B cell (primary cell): ENCODE measurements around the gene CTNNA3. TPM values are rescaled to one million over a fixed set of nuclear protein-coding genes. Genes with fewer than 3 reads are reported as not detected.

Experiments used
- ATAC-seq: fragments of 200-7000 bp; cut with Tn5 transposase; one replicate; pipeline ENCODE4 v1.10.0; 2021; ENCODE audit warnings: low read depth, mild to moderate bottlenecking, moderate number of reproducible peaks, moderate library complexity
- CTCF ChIA-PET: fragments of 350-600 bp; sonication (Branson Sonifier 250); formaldehyde crosslinking; loops from one replicate; lab custom pipeline; 2021; ENCODE audit warnings: antibody characterized with exemption, inconsistent platforms; lab: Charles Lee
- POLR2A ChIA-PET: fragments of 350-600 bp; sonication (Branson Sonifier 250); formaldehyde crosslinking; loops from one replicate; lab custom pipeline; 2021; ENCODE audit warnings: antibody characterized with exemption; lab: Charles Lee
- DNase-seq: peaks from one replicate; pipeline ENCODE4 v3.0.0; 2013
- H2AFZ ChIP-seq: 2 replicates; pipeline ENCODE4 v1.6.1; 2012; ENCODE audit warnings: mild to moderate bottlenecking, low read depth, low read length; ENCODE audit not compliant: insufficient read depth, poor library complexity, severe bottlenecking
- H3K27ac ChIP-seq, 2 donors: 1 replicate in 1 of 2; 2 replicates in 1 of 2; pipeline ENCODE4 v1.5.1; 2012 to 2013; ENCODE audit warnings: low read length in 2 of 2, mild to moderate bottlenecking in 2 of 2, moderate library complexity in 1 of 2
- H3K27me3 ChIP-seq, 4 experiments: fragments of 200-600 bp in 1 of 4; sonication (generic) in 1 of 4; replicated peaks in 1 of 4; 1 replicate in 2 of 4; 2 replicates in 2 of 4; pipeline versions ENCODE4 v1.6.1 to v1.7.0; 2013 to 2016; ENCODE audit warnings: low read length in 3 of 4, mild to moderate bottlenecking in 2 of 4, mixed read lengths in 1 of 4, moderate library complexity in 1 of 4; ENCODE audit not compliant: insufficient read depth in 4 of 4, control insufficient read depth in 3 of 4; ENCODE audit errors: control extremely low read depth in 1 of 4
- H3K36me3 ChIP-seq, 2 experiments: replicated peaks in 1 of 2; 1 replicate in 1 of 2; 2 replicates in 1 of 2; pipeline versions ENCODE4 v1.6.1 to v1.7.1; 2013; ENCODE audit warnings: low read length in 1 of 2; ENCODE audit not compliant: insufficient read depth in 2 of 2, control insufficient read depth in 1 of 2; ENCODE audit errors: control extremely low read depth in 1 of 2, extremely low read depth in 1 of 2
- H3K4me1 ChIP-seq, 2 donors: fragments of 200-600 bp in 1 of 2; sonication (generic) in 1 of 2; 1 replicate in 1 of 2; 2 replicates in 1 of 2; pipeline versions ENCODE4 v1.5.1 to v1.6.1; 2013 to 2017; ENCODE audit warnings: low read length in 2 of 2; ENCODE audit not compliant: control insufficient read depth in 2 of 2, insufficient read depth in 2 of 2
- H3K4me2 ChIP-seq: replicated peaks from 2 replicates; pipeline ENCODE3; 2012; ENCODE audit warnings: mild to moderate bottlenecking, low read depth, low read length; ENCODE audit not compliant: poor library complexity, severe bottlenecking
- H3K4me3 ChIP-seq, 5 experiments: fragments of 200-600 bp in 1 of 5; sonication (generic) in 1 of 5; 1 replicate in 3 of 5; 2 replicates in 2 of 5; pipeline versions ENCODE4 v1.5.1 to v1.7.0; 2011 to 2016; ENCODE audit warnings: low read length in 4 of 5, mild to moderate bottlenecking in 4 of 5, low read depth in 2 of 5, control low read depth in 1 of 5, moderate library complexity in 1 of 5; ENCODE audit not compliant: insufficient read depth in 1 of 5; ENCODE audit errors: control extremely low read depth in 1 of 5, extremely low read depth in 1 of 5
- H3K79me2 ChIP-seq: fragments of 200-600 bp; sonication (generic); one replicate; pipeline ENCODE4 v1.6.0; 2016; ENCODE audit warnings: low read length; ENCODE audit not compliant: control insufficient read depth, insufficient read depth
- H3K9ac ChIP-seq: fragments of 200-600 bp; sonication (generic); 2 replicates; pipeline ENCODE4 v1.6.1; 2017; ENCODE audit warnings: mild to moderate bottlenecking, low read length, moderate library complexity
- H3K9me3 ChIP-seq, 3 donors: one replicate each; pipeline versions ENCODE4 v1.6.1 to v1.7.1; 2013; ENCODE audit warnings: low read length in 2 of 3; ENCODE audit not compliant: control insufficient read depth in 2 of 3, insufficient read depth in 1 of 3; ENCODE audit errors: control extremely low read depth in 1 of 3
- H4K20me1 ChIP-seq: 2 replicates; pipeline ENCODE4 v1.6.0; 2012; ENCODE audit warnings: mild to moderate bottlenecking, low read length; ENCODE audit not compliant: insufficient read depth, control insufficient read depth, poor library complexity, severe bottlenecking
- H3K27ac Mint-ChIP-seq: one replicate; pipeline ENCODE4 v1.8.0; 2021; ENCODE audit warnings: mixed read lengths
- H3K27me3 Mint-ChIP-seq: one replicate; pipeline ENCODE4 v1.8.0; 2021; ENCODE audit warnings: mixed read lengths
- H3K4me1 Mint-ChIP-seq: one replicate; pipeline ENCODE4 v1.8.0; 2021; ENCODE audit warnings: mixed read lengths
- H3K4me3 Mint-ChIP-seq: one replicate; pipeline ENCODE4 v1.8.0; 2021; ENCODE audit warnings: mixed read lengths
- H3K9me3 Mint-ChIP-seq: one replicate; pipeline ENCODE4 v1.8.0; 2022; ENCODE audit warnings: mixed read lengths; ENCODE audit not compliant: insufficient read depth
- CTCF ChIP-seq: fragments of 200-600 bp; IDR thresholded peaks from one replicate; pipeline ENCODE4 v1.8.0; 2022; ENCODE audit warnings: antibody characterized with exemption, mild to moderate bottlenecking
- EZH2 ChIP-seq: IDR thresholded peaks from 2 replicates; pipeline ENCODE4 v1.6.1; 2012; ENCODE audit warnings: borderline replicate concordance, low read depth, mild to moderate bottlenecking, moderate library complexity, low read length; ENCODE audit not compliant: insufficient read depth, poor library complexity, severe bottlenecking
- WGBS: methylation state at CpG from one replicate; pipeline ENCODE4 v1.1.5; 2013; ENCODE audit warnings: missing lambda C conversion rate; ENCODE audit not compliant: insufficient coverage; 5-methylcytosine and 5-hydroxymethylcytosine counted together
- intact Hi-C: fragments of 100-400 bp; cut with micrococcal nuclease; formaldehyde crosslinking; loops from one replicate; pipeline ENCODE4 v1.10.0; 2022
- polyA plus RNA-seq: library from polyadenylated mRNA; depleted of rRNA; stranded (reverse); fragments of >200 nt; gene quantifications from 2 replicates; pipeline ENCODE4 v1.2.3, GENCODE V29; 2012
- total RNA-seq, 2 donors: library from RNA; stranded (reverse); fragments of 120-200 nt in 1 of 2; gene quantifications; 1 replicate in 1 of 2; 2 replicates in 1 of 2; pipeline versions ENCODE4 v1.2.3 to v1.2.4, GENCODE V29; 2013 to 2022

The CTNNA3 gene
- total and polyA plus RNA-seq, 2 donors (not counting 1 experiment from before 2014, with no cell fraction given), result 0.01 TPM; not detected in 1

DNA sequence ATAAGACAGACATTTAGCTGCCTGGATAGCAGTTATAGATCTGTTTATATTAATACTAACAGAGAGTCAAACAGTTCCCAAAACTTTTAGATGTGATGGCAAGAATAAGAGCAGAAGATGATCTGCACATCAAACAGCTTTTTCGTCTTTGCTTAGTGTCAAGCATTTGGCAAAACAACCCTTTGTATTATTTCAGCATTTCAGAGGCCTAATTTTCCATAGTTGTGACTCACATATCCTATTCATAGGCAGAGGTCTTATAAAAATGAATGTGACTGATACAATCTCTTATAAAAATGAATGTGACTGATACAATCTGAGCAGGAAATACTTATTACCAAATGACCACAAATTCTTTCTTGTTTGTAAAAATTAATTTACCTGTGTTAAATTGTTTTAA, 699.0 kb downstream of the CTNNA3 start:
- Histone ChIP-seq H3K4me1 (no peaks in the 10 kb centered on the region), H3K27ac (no peak overlapping the region), H3K4me3 (no peak overlapping the region), H3K4me2 (no peak overlapping the region), H3K9ac (no peak overlapping the region), H3K79me2 (no peaks in the 10 kb centered on the region), H3K36me3 (no peaks in the 10 kb centered on the region), H2AFZ (no peak overlapping the region), H3K9me3 (no peaks in the 10 kb centered on the region), H4K20me1 (no peaks in the 10 kb centered on the region), H3K27me3 (no peaks in the 10 kb centered on the region)
- H3K27ac Mint-ChIP-seq, result no peak overlapping the region
- DNase-seq (no peak), ATAC-seq (no peak)
- H3K4me1 Mint-ChIP-seq, result no peaks in the 10 kb centered on the region
- no peaks in the 10 kb centered on the region for H3K27me3 Mint-ChIP-seq
- H3K4me3 Mint-ChIP-seq, result no peak overlapping the region
- POLR2A ChIA-PET, result no interaction called here
- no CpG with 5 or more reads among the region's 1 CpG for WGBS
- intact Hi-C loops, result no loop called here
- no peaks in the 10 kb centered on the region for H3K9me3 Mint-ChIP-seq
- TF ChIP-seq EZH2 (no peak), CTCF (no peak)
- CTCF ChIA-PET, result no interaction called here

DNA sequence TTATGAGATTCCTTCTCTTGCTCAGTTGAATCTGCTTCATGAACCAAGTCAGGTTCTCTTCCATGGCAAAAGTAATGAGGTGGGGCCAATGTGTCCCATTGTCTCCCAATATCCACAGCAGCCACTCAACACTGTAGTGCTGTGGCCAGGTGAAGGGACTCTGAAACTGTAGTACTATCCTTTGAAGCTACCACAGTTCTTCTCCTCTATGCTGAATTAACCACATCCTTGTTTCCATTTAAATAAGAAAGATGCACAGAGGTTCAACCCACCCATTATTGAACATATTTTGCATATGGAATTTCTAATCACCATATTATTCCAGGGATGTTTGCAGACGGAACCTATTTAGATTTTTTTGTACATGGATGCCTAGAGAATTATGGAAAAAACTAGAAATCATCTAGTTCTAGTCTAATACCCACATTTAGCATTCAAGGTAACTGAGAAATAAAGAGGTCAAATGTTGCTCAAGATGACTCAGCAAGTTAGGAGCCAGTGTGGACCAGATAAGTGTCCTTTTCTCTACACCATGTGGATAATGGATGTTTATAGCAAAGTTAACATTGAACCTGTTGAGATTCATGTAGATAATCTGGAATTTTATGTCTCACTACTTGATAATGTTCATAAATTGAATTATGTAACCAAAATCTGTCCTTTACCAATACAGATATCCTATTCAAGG, 705.7 kb downstream of the CTNNA3 start:
- intact Hi-C loops, result no loop called here
- Histone ChIP-seq H4K20me1 (no peaks in the 10 kb centered on the region), H3K4me2 (no peak overlapping the region), H3K36me3 (no peaks in the 10 kb centered on the region), H3K27me3 (no peaks in the 10 kb centered on the region), H3K4me1 (no peaks in the 10 kb centered on the region), H3K27ac (no peak overlapping the region), H2AFZ (no peak overlapping the region), H3K9me3 (no peaks in the 10 kb centered on the region), H3K4me3 (no peak overlapping the region), H3K79me2 (no peaks in the 10 kb centered on the region), H3K9ac (no peak overlapping the region)
- ChIA-PET CTCF (no interaction called here), POLR2A (no interaction called here)
- DNase-seq (no peak), ATAC-seq (no peak)
- no peaks in the 10 kb centered on the region for H3K27me3 Mint-ChIP-seq
- no peak overlapping the region for H3K4me3 Mint-ChIP-seq
- no peaks in the 10 kb centered on the region for H3K9me3 Mint-ChIP-seq
- H3K4me1 Mint-ChIP-seq, result no peaks in the 10 kb centered on the region
- TF ChIP-seq CTCF (no peak), EZH2 (no peak)
- H3K27ac Mint-ChIP-seq, result no peak overlapping the region
- WGBS, result no CpG with 5 or more reads among the region's 1 CpG
